HAP-1 (cell line): Measurements from ENCODE around the gene APBA3.
A peak's percentile ranks its signal among the peaks of the same experiment; 100 is the strongest.

Source experiments
- DNase-seq, 2 experiments: peaks; one replicate each; pipeline ENCODE4 v3.0.0-alpha.2; 2016 to 2020; ENCODE audit warnings: low spot score in 2 of 2
- H3K27me3 ChIP-seq: fragments of 250-450 bp; sonication (Bioruptor Pico); 2 replicates; pipeline ENCODE4 v1.5.1; 2020; ENCODE audit warnings: low read depth, mild to moderate bottlenecking, moderate library complexity
- H3K36me3 ChIP-seq: fragments of 250-450 bp; sonication (Bioruptor Pico); replicated peaks from 2 replicates; pipeline ENCODE4 v1.5.1; 2020; ENCODE audit warnings: mild to moderate bottlenecking
- H3K4me1 ChIP-seq: fragments of 250-450 bp; sonication (Bioruptor Pico); 2 replicates; pipeline ENCODE4 v1.5.1; 2020; ENCODE audit warnings: mild to moderate bottlenecking
- H3K4me3 ChIP-seq: fragments of 250-450 bp; sonication (Bioruptor Pico); 2 replicates; pipeline ENCODE4 v1.5.1; 2020; ENCODE audit warnings: mild to moderate bottlenecking, moderate library complexity
- H3K9me3 ChIP-seq: fragments of 250-450 bp; sonication (Bioruptor Pico); 2 replicates; pipeline ENCODE4 v1.5.1; 2020; ENCODE audit warnings: mild to moderate bottlenecking, moderate library complexity
- in situ Hi-C: fragments of 300-500 bp; cut with MboI; formaldehyde crosslinking; loops from 3 replicates; pipeline ENCODE4 v1.14.3; 2020; ENCODE audit warnings: low sequenced_read_pairs, inconsistent platforms, mixed read lengths

APBA3 gene

GRCh38 chr19:3798137-3798536 lies 36.6 kb upstream of the APBA3 start:
- no peak overlapping the region for H3K4me3 ChIP-seq
- DNase-seq, result no peak
- H3K36me3 ChIP-seq, result no peaks in the 10 kb centered on the region
- H3K4me1 ChIP-seq, result no peaks in the 10 kb centered on the region
- peaks cover 19% of the 10 kb centered on the region for H3K27me3 ChIP-seq
- H3K9me3 ChIP-seq, result peaks cover 8% of the 10 kb centered on the region; the same call in 1 of the 2 replicates
- in situ Hi-C loops, result no loop called here

GRCh38 chr19:3796358-3796757 lies 34.9 kb upstream of the APBA3 start:
- Histone ChIP-seq H3K9me3 (peaks cover 8% of the 10 kb centered on the region; the same call in 1 of the 2 replicates), H3K4me3 (no peak overlapping the region), H3K27me3 (peaks cover 13% of the 10 kb centered on the region), H3K36me3 (no peaks in the 10 kb centered on the region), H3K4me1 (no peaks in the 10 kb centered on the region)
- in situ Hi-C loops, result no loop called here
- no peak for DNase-seq

GRCh38 chr19:3793799-3794198 lies 32.3 kb upstream of the APBA3 start:
- Histone ChIP-seq H3K9me3 (peaks cover 8% of the 10 kb centered on the region; the same call in 1 of the 2 replicates), H3K4me3 (no peak overlapping the region), H3K36me3 (no peaks in the 10 kb centered on the region), H3K27me3 (no peaks in the 10 kb centered on the region), H3K4me1 (no peaks in the 10 kb centered on the region)
- in situ Hi-C loops, result no loop called here
- no peak for DNase-seq

- in situ Hi-C loops, result no loop called here
- no peak for DNase-seq
- Histone ChIP-seq H3K9me3 (peaks cover 8% of the 10 kb centered on the region; the same call in 1 of the 2 replicates), H3K4me3 (no peak overlapping the region), H3K27me3 (no peaks in the 10 kb centered on the region), H3K4me1 (no peaks in the 10 kb centered on the region), H3K36me3 (no peaks in the 10 kb centered on the region)
Measured at GRCh38 chr19:3792114-3792513, 30.6 kb upstream of the APBA3 start.

- Histone ChIP-seq H3K4me3 (no peak overlapping the region), H3K4me1 (no peaks in the 10 kb centered on the region), H3K36me3 (no peaks in the 10 kb centered on the region), H3K9me3 (peaks cover 4% of the 10 kb centered on the region; the same call in 1 of the 2 replicates), H3K27me3 (no peaks in the 10 kb centered on the region)
- in situ Hi-C loops, result no loop called here
- no peak for DNase-seq
Measured at GRCh38 chr19:3790941-3791340, 29.4 kb upstream of the APBA3 start.

GRCh38 chr19:3790209-3790734 lies 28.8 kb upstream of the APBA3 start:
- H3K4me3 ChIP-seq, result no peak overlapping the region
- DNase-seq, result no peak
- H3K4me1 ChIP-seq, result no peaks in the 10 kb centered on the region
- H3K36me3 ChIP-seq, result no peaks in the 10 kb centered on the region
- in situ Hi-C loops, result no loop called here
- H3K9me3 ChIP-seq, result peaks cover under 1% of the 10 kb centered on the region; the same call in 1 of the 2 replicates
- H3K27me3 ChIP-seq, result no peaks in the 10 kb centered on the region

GRCh38 chr19:3788996-3789778 lies 27.7 kb upstream of the APBA3 start:
- DNase-seq, result no peak
- in situ Hi-C loops, result no loop called here
- Histone ChIP-seq H3K4me1 (no peaks in the 10 kb centered on the region), H3K36me3 (peaks cover 1% of the 10 kb centered on the region), H3K4me3 (no peak overlapping the region), H3K27me3 (no peaks in the 10 kb centered on the region), H3K9me3 (no peaks in the 10 kb centered on the region)

- peaks cover 20% of the 10 kb centered on the region for H3K36me3 ChIP-seq
- peak within 1 kb of the TSS; percentile 59 for H3K4me3 ChIP-seq
- H3K27me3 ChIP-seq, result no peaks in the 10 kb centered on the region
- DNase-seq, result peak; percentile 23 to 56
- in situ Hi-C loops, result no loop called here
- H3K9me3 ChIP-seq, result peaks cover 15% of the 10 kb centered on the region
- H3K4me1 ChIP-seq, result no peaks in the 10 kb centered on the region
Measured at GRCh38 chr19:3785938-3786824, 24.7 kb upstream of the APBA3 start, which contains the start of gene MATK. Gene MATK (minus strand): TSS chr19:3786381. CDS start chr19:3785135, 1,246 bp downstream.

GRCh38 chr19:3785451-3785937 lies 24.0 kb upstream of the APBA3 start:
- Histone ChIP-seq H3K36me3 (peaks cover 20% of the 10 kb centered on the region), H3K27me3 (no peaks in the 10 kb centered on the region), H3K9me3 (peaks cover 18% of the 10 kb centered on the region), H3K4me3 (peak overlapping the region; percentile 59), H3K4me1 (no peaks in the 10 kb centered on the region)
- DNase-seq, result peak in 1 of 2 experiments; percentile 56
- in situ Hi-C loops, result no loop called here

GRCh38 chr19:3784607-3785450 lies 23.3 kb upstream of the APBA3 start:
- Histone ChIP-seq H3K9me3 (peaks cover 18% of the 10 kb centered on the region), H3K4me3 (peak overlapping the region; percentile 59), H3K27me3 (no peaks in the 10 kb centered on the region), H3K36me3 (peaks cover 20% of the 10 kb centered on the region), H3K4me1 (no peaks in the 10 kb centered on the region)
- no peak for DNase-seq
- in situ Hi-C loops, result no loop called here

GRCh38 chr19:3783660-3784584 lies 22.4 kb upstream of the APBA3 start:
- Histone ChIP-seq H3K36me3 (peaks cover 20% of the 10 kb centered on the region), H3K27me3 (no peaks in the 10 kb centered on the region), H3K4me3 (no peak overlapping the region), H3K4me1 (no peaks in the 10 kb centered on the region), H3K9me3 (peaks cover 18% of the 10 kb centered on the region)
- in situ Hi-C loops, result no loop called here
- no peak for DNase-seq

GRCh38 chr19:3782903-3783302 lies 21.4 kb upstream of the APBA3 start:
- DNase-seq, result no peak
- no peaks in the 10 kb centered on the region for H3K27me3 ChIP-seq
- in situ Hi-C loops, result no loop called here

More at GRCh38 chr19:3782903-3783302, 21.4 kb upstream of the APBA3 start:
- Histone ChIP-seq H3K9me3 (peaks cover 18% of the 10 kb centered on the region), H3K4me3 (no peak overlapping the region), H3K4me1 (no peaks in the 10 kb centered on the region), H3K36me3 (peaks cover 20% of the 10 kb centered on the region)
